ENCODE results near the gene ABHD6.
"Not testable (repeated sequence)": the region's sequence is repeated elsewhere in the genome, so short reads cannot be mapped to it uniquely, and the experiment has no call there.

ABHD6 gene

DNA sequence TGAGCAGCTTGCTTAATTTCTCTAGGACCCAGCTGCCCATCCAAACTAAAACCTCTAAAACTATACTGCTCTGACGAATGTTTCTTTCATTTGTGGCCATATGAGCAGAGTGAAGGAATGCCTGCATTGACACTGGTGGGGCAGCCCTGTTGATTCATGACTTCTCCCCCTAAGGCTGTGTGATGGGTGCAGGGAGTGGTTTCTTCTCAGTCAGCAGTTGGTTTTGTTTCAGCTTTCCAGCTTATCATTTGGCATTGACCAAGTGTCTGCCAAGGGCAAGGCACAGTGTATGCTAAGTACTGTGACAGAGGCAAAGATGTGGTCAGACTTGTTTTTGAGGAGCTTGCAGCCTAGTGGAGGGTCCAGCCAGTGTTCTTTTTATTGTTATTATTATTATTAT is 4.7 kb downstream of the ABHD6 start:
- no peak for DNase-seq (ENCODE audit: low read depth in 3 of 3)

DNA sequence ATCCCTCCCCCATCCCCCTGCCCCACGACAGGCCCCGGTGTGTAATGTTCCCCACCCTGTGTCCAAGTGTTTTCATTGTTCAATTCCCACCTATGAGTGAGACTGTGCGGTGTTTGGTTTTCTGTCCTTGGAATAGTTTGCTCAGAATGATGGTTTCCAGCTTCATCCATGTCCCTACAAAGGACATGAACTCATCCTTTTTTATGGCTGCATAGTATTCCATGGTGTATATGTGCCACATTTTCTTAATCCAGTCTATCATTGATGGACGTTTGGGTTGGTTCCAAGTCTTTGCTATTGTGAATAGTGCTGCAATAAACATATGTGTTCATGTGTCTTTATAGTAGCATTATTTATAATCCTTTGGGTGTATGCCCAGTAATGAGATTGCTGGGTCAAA is 5.3 kb downstream of the ABHD6 start:
- not testable (repeated sequence) for DNase-seq (ENCODE audit: low read depth in 3 of 3)

GRCh38 chr3:58243976-58244585 is 6.5 kb downstream of the ABHD6 start:
- no peak for DNase-seq (ENCODE audit: low read depth in 3 of 3)

GRCh38 chr3:58246148-58247047 is 8.8 kb downstream of the ABHD6 start:
- no peak for DNase-seq (ENCODE audit: low read depth in 3 of 3)

DNA sequence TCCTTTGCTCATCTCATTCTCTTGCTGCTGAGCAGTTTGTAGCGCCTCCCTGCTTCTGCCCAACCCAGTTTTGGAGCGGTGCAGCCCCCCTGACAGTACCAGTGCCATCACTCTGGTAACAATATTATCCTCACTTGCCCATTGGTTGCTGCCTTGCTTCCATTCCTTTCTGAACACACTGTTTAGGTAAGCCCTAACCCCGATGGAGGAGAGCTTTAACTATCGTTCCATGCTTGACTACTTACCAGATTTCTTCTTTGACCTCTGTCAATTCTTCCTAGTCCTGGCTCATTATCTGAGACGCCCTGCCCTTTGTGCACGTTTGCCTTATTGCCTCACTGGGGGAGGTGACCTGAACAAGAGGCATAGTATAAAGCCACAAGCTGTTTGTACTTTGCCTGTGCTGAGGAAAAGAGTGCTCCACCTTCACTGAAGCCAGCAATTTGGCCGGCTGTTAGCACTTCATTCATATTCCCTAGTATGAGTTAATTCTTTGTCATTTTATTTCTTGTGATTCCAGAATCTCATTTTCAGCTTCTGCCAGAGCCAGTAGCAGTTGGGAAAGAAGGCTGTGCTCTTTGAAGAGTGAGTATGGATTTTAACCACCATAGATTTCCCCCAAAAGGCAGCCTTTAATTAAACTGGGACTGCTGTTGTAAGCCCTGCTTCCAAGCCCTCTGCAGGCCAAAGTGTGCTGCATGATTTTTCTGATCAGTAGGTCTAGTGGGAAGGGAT is 11.9 kb downstream of the ABHD6 start:
- DNase-seq (ENCODE audit: low read depth in 3 of 3), result no peak

GRCh38 chr3:58250093-58250707 is 12.6 kb downstream of the ABHD6 start:
- no peak for DNase-seq (ENCODE audit: low read depth in 3 of 3)

GRCh38 chr3:58251631-58252035 is 14.0 kb downstream of the ABHD6 start:
- DNase-seq (ENCODE audit: low read depth in 3 of 3), result no peak

DNA sequence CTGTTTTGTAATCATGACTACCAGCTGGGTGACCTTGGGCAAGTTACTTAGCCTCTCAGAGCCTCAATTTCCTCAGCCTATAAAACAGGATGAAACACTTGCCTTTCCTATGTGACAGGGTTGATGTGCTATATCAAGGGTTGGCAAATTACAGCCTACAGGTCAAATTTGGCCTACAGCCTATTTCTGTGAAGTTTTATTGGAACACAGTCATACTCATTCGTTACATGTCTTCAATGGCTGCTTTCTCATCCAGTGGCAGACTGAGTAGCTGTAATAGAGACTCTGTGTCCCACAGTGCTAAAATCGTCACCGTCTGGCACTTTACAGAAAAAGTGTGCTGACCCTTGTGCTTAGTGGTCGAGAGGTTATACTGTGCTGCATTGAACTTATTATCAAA is 16.6 kb downstream of the ABHD6 start:
- DNase-seq (ENCODE audit: low read depth in 3 of 3), result no peak

GRCh38 chr3:58256061-58256460 is 18.5 kb downstream of the ABHD6 start:
- DNase-seq (ENCODE audit: low read depth in 3 of 3), result no peak

- no peak for DNase-seq (ENCODE audit: low read depth in 3 of 3)
These were observed 18.9 kb downstream of the ABHD6 start for GRCh38 chr3:58256511-58256910.

- DNase-seq (ENCODE audit: low read depth in 3 of 3), result no peak
These were observed 20.9 kb downstream of the ABHD6 start for GRCh38 chr3:58258392-58259055.

- DNase-seq (ENCODE audit: low read depth in 3 of 3), result no peak
These were observed 22.7 kb downstream of the ABHD6 start for GRCh38 chr3:58260261-58260731.

DNA sequence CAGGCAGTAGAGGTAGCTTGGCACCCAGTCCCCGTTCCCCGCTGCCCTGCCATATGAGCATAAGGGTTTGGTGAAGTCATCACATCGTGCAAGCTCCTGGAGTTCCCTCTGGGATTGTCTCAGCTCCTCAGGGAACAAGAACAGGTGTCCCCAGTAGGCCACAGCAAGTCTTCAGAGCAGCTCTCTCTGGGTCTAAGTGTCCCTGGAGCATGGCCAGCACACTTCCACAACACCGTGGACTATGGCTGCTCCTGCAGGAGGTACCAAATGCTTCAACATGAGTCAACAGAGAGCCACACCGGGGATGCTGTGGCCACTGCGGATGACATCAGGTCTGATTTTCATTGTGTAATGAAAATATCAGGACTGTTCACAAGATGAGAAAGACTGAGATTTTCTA is 23.1 kb downstream of the ABHD6 start:
- no peak for DNase-seq (ENCODE audit: low read depth in 3 of 3)

- DNase-seq (ENCODE audit: low read depth in 3 of 3), result no peak
These were observed 24.5 kb downstream of the ABHD6 start for GRCh38 chr3:58261954-58262666.

GRCh38 chr3:58266577-58266976 is 29.0 kb downstream of the ABHD6 start:
- no peak for DNase-seq (ENCODE audit: low read depth in 3 of 3)

DNA sequence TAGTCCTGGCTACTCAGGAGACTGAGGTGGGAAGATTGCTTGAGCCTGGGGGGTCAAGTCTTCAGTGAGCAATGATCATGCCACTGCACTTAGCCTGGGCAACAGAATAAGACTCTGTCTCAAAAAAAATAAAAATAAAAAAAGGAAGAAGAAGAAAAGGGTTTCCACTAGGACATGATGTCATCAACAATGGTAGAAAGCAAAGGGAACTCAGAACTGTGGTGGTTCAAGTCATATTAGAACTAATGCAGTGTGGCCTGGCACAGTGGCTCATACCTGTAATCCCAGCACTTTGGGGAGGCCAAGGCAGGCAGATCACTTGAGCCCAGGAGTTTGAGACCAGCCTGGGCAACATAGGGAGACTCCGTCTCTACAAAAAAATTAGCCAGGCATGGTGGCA is 30.0 kb downstream of the ABHD6 start:
- not testable (repeated sequence) for DNase-seq (ENCODE audit: low read depth in 3 of 3)

DNA sequence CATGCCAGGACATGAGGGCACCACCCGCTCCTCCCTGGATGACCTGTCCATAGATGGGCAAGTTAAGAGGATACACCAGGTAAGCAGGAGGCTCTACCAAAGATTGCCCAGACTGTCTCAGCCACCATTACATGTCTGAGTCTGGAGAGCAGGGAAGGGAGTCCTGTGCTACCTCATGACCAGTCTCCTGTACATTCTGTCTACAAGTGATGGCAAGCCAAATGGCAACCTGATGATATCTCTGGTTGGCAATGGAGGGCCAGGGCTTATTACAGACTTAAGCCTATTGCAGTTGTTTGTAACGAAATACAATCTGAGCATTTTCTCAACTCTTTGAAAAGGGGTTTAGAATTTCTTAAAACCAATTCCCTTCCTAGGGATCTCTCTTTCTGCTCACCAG is 31.8 kb downstream of the ABHD6 start:
- no peak for DNase-seq (ENCODE audit: low read depth in 3 of 3)

DNA sequence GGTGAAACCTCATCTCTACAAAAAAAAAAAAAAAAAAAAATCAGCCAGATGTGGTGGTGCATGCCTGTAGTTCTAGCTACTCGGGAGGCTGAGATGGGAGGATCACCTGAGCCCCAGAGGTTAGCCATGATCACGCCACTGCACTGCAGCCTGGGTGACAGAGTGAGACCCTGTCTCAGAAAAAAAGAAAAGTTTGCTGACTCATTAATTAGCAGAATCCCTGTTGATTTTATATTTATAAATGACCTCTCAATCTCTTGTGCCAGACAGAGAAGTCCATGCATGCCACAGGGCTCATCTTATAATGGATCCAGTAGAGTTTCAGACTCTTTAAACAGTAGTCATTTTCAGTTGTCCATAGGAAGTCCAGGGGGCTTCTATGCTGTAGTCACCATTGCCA is 32.9 kb downstream of the ABHD6 start:
- no peak for DNase-seq (ENCODE audit: low read depth in 3 of 3)

GRCh38 chr3:58271901-58272501 is 34.4 kb downstream of the ABHD6 start:
- peak in 1 of 3 experiments; percentile 6 for DNase-seq (ENCODE audit: low read depth in 3 of 3)

DNA sequence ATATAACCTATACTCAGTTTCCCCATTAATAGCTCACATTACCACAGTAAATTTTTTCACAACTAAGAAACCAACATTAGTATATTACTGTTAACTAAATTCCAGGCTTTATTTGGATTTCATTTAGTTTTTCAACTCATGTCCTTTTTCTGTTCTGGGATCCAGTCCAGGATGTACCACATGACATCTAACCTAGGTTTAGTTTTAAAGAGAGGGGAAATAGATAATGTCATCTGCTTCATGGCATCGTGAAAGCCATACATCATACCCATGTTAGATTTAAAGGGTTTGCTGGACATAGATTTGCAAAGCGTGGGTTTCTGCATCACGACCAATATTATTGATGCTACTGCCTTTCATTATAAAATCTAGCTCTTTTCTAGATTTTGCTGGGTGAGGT is 35.3 kb downstream of the ABHD6 start:
- no peak for DNase-seq (ENCODE audit: low read depth in 3 of 3)
